Measurements from ENCODE around the gene PA2G4. TPM values are rescaled to one million over a fixed set of nuclear protein-coding genes. Genes with fewer than 3 reads are reported as not detected.

The PA2G4 gene
- 100 to 1,000 TPM; 158 to 353 TPM for total RNA-seq

GRCh38 chr12:56104109-56104814, at the start of gene PA2G4:
Gene PA2G4, plus strand, starts transcription at chr12:56104559. Its CDS starts 179 bp downstream, at chr12:56104738.

DNA sequence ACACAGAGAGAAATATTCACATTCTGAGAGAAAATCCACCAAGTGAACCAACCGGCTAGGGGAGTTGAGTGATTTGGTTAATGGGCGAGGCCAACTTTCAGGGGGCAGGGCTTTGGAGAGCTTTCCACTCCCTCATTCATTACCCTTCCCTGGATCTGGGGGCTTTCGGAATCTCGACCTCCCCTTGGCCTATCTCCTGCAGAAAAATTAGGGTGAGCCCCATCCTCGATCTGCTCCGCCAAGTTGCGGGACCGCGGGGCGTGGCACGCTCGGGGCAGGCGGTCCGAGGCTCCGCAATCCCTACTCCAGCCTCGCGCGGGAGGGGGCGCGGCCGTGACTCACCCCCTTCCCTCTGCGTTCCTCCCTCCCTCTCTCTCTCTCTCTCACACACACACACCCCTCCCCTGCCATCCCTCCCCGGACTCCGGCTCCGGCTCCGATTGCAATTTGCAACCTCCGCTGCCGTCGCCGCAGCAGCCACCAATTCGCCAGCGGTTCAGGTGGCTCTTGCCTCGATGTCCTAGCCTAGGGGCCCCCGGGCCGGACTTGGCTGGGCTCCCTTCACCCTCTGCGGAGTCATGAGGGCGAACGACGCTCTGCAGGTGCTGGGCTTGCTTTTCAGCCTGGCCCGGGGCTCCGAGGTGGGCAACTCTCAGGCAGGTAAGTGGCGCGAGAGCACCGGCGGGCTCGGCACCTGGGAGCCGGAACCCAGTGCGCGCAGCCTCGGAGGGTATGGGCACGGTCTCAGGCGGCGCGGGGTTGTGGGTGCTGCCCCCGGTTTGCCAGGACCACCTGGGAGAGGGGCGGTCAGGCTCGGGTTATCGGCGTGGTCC, 24.4 kb upstream of the PA2G4 start, which contains the start of gene ERBB3:
ERBB3 (plus strand) TSS at position 443 of the 833 bp plus-strand sequence; CDS start at position 579, 136 bp downstream.

DNA sequence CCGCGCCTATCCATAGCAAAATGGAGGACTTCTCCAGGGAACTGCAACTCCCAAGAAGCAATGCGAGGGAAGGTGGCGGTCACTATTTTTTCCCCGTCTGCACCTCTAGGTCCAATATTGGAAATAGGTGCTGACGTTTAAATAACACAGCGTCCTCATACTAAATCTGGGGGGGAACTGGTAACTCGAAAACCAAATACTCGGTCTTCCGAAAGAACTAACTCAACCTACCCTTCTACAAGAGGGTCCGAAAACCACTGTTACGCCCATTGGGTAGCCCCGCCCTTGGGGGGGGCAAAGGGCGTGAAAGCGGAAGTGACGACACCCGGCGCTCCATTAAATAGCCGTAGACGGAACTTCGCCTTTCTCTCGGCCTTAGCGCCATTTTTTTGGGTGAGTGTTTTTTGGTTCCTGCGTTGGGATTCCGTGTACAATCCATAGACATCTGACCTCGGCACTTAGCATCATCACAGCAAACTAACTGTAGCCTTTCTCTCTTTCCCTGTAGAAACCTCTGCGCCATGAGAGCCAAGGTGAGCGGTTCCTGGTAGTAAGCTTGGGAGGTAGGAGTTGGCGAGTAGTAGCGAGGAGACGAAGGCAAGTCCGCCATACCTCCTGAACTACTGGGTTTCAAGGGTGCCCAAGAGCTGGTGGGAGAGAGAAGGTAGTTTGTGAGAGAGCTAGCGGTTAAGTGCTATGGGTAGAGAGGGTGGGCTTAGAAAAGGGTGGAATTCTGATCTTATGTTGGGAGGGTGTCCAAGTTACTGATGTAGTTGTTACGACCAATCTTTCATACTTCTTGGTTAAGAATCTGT, 12.1 kb downstream of the PA2G4 start, which contains the start of gene RPL41:
RPL41 (plus strand) TSS at position 367 of the 815 bp plus-strand sequence.

DNA sequence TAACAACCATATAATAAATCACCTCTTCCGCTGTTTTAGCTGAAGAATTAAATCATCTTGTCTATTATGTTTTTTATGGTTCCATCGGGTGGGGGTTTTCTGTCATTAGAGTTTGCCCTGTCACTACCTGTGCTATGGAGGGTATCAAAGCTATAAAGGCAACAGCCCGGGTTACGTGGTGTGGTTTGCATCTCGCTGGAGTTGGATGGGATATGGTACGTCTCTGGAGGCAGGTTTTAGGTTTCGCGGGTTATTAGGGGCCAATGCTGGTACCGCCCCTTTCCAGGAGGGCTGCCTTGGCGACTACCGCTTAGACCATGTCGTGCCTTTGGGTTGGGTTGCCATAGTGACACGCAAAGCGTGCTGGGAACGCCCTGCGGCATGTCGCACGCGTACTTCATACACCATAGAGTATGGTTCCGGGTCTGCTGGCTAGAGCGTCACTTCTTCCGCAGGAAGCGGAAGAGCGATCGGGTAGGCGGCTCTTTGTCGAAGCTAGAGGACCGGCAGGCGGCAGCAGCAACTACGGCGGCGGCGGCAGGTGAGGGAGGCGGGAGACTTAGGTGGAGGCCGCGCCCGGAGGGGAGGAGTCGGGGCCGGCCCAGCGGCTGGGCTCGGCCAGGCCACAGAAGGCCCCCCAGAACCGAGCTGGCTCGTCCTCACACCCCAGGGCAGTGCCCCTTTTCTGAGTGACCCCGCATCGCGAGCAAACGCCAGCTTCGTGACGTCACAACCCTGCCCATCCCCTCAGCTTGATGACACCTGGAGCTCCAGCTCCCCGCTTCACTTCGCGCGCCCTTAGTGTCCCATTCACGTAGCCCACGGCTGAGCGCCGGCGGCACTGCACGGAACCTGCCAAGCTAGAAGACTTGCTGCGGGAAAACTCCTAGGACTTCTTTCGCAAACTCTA, 13.7 kb downstream of the PA2G4 start, which contains the start of gene ZC3H10:
ZC3H10 (plus strand) TSS at position 489 of the 910 bp plus-strand sequence. CDS start 2,297 bp downstream, outside the sequence.

GRCh38 chr12:56127888-56128669, 23.7 kb downstream of the PA2G4 start, which contains the start of gene ESYT1:
Gene ESYT1, plus strand, starts transcription at chr12:56128267. Its CDS starts 53 bp downstream, at chr12:56128320.

GRCh38 chr12:56152132-56152755, 47.9 kb downstream of the PA2G4 start, which contains the start of gene MYL6B:
Gene MYL6B, plus strand, starts transcription at chr12:56152587. Its CDS starts 1,332 bp downstream, at chr12:56153919.

GRCh38 chr12:56158029-56158925, 53.9 kb downstream of the PA2G4 start, which contains the start of gene MYL6:
Gene MYL6, plus strand, starts transcription at chr12:56158359. Its CDS starts 43 bp downstream, at chr12:56158402.

Other genes starting within 250 kb of the PA2G4 start
- 10 to 100 TPM; 27.6 to 29.6 TPM for gene PYM1, start 176.7 kb upstream of the PA2G4 start, total RNA-seq
- gene DGKA, start 173.4 kb upstream of the PA2G4 start, total RNA-seq: 10 to 100 TPM in 1 of 2 donors, 1 to 10 TPM in 1; 6.3 to 10.3 TPM
- 1,000 to 10,000 TPM; 4,571 to 5,356 TPM for gene PMEL, start 138.5 kb upstream of the PA2G4 start, total RNA-seq
- gene CDK2, start 137.7 kb upstream of the PA2G4 start, total RNA-seq: 100 to 1,000 TPM; 367 to 670 TPM
- 100 to 1,000 TPM; 110 to 138 TPM for gene RAB5B, start 130.5 kb upstream of the PA2G4 start, total RNA-seq
- gene SUOX, start 107.3 kb upstream of the PA2G4 start, total RNA-seq: 10 to 100 TPM; 21.0 to 22.4 TPM
- 1 to 10 TPM; 2.1 to 3.7 TPM for gene IKZF4, start 83.5 kb upstream of the PA2G4 start, total RNA-seq
- gene RPS26, start 62.6 kb upstream of the PA2G4 start, total RNA-seq: 100 to 1,000 TPM; 376 to 592 TPM
- gene ERBB3, start 24.4 kb upstream of the PA2G4 start, total RNA-seq: 100 to 1,000 TPM; 119 to 172 TPM
- 1,000 to 10,000 TPM; 1,450 to 2,567 TPM for gene RPL41, start 12.1 kb downstream of the PA2G4 start, total RNA-seq
- gene ZC3H10, start 13.7 kb downstream of the PA2G4 start, total RNA-seq: 1 to 10 TPM; 4.3 to 8.9 TPM
- gene ESYT1, start 23.7 kb downstream of the PA2G4 start, total RNA-seq: 100 to 1,000 TPM; 154 to 178 TPM
- gene MYL6B, start 48.0 kb downstream of the PA2G4 start, total RNA-seq: 10 to 100 TPM; 35.1 to 37.0 TPM
- 100 to 1,000 TPM; 911 to 968 TPM for gene MYL6, start 53.8 kb downstream of the PA2G4 start, total RNA-seq
- 10 to 100 TPM; 32.3 to 34.1 TPM for gene SMARCC2, start 84.9 kb downstream of the PA2G4 start, total RNA-seq
- 10 to 100 TPM; 54.7 to 72.6 TPM for gene RNF41, start 117.4 kb downstream of the PA2G4 start, total RNA-seq
- 10 to 100 TPM; 30.6 to 52.9 TPM for gene NABP2, start 119.8 kb downstream of the PA2G4 start, total RNA-seq
- not detected for gene SLC39A5, start 125.5 kb downstream of the PA2G4 start, total RNA-seq
- gene ANKRD52, start 153.8 kb downstream of the PA2G4 start, total RNA-seq: 10 to 100 TPM; 29.3 to 37.3 TPM
- gene COQ10A, start 162.4 kb downstream of the PA2G4 start, total RNA-seq: 1 to 10 TPM; 6.0 to 9.3 TPM
- gene CS, start 195.8 kb downstream of the PA2G4 start, total RNA-seq: 100 to 1,000 TPM; 141 to 198 TPM
- gene CNPY2, start 211.4 kb downstream of the PA2G4 start, total RNA-seq: 100 to 1,000 TPM; 172 to 220 TPM
- gene PAN2, start 229.4 kb downstream of the PA2G4 start, total RNA-seq: 10 to 100 TPM; 16.3 to 36.1 TPM
- under 1 TPM in 1 of 2 donors, not detected in 1; 0.33 TPM for gene IL23A, start 234.3 kb downstream of the PA2G4 start, total RNA-seq

Data from melanocyte of skin (primary cell).